ENCODE results near the gene KLHL7.

KLHL7 gene

GRCh38 chr7:23158546-23158945 is 53.0 kb downstream of the KLHL7 start:
- H3K27ac ChIP-seq, result no peak overlapping the region
- TF ChIP-seq, protein P1, sequence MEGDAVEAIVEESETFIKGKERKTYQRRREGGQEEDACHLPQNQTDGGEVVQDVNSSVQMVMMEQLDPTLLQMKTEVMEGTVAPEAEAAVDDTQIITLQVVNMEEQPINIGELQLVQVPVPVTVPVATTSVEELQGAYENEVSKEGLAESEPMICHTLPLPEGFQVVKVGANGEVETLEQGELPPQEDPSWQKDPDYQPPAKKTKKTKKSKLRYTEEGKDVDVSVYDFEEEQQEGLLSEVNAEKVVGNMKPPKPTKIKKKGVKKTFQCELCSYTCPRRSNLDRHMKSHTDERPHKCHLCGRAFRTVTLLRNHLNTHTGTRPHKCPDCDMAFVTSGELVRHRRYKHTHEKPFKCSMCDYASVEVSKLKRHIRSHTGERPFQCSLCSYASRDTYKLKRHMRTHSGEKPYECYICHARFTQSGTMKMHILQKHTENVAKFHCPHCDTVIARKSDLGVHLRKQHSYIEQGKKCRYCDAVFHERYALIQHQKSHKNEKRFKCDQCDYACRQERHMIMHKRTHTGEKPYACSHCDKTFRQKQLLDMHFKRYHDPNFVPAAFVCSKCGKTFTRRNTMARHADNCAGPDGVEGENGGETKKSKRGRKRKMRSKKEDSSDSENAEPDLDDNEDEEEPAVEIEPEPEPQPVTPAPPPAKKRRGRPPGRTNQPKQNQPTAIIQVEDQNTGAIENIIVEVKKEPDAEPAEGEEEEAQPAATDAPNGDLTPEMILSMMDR (conservative IDR thresholded peaks at IDR 0.05), result no peak
- TF ChIP-seq ZFX (IDR thresholded peaks at IDR 0.05), result no peak

GRCh38 chr7:23161482-23161881 is 55.9 kb downstream of the KLHL7 start:
- TF ChIP-seq, protein P1 (conservative IDR thresholded peaks at IDR 0.05), result no peak
- TF ChIP-seq ZFX (IDR thresholded peaks at IDR 0.05), result no peak

GRCh38 chr7:23164846-23165245 is 59.3 kb downstream of the KLHL7 start:
- H3K27ac ChIP-seq, result no peak overlapping the region
- no peak for TF ChIP-seq ZFX (IDR thresholded peaks at IDR 0.05)
- TF ChIP-seq, protein P1 (conservative IDR thresholded peaks at IDR 0.05), result no peak

More at GRCh38 chr7:23161482-23161881, 55.9 kb downstream of the KLHL7 start:
- no peak overlapping the region for H3K27ac ChIP-seq

- H3K27ac ChIP-seq, result no peak overlapping the region
- TF ChIP-seq, protein P1 (conservative IDR thresholded peaks at IDR 0.05), result no peak
- no peak for TF ChIP-seq ZFX (IDR thresholded peaks at IDR 0.05)
Observed at GRCh38 chr7:23165316-23165715, 59.7 kb downstream of the KLHL7 start.

DNA sequence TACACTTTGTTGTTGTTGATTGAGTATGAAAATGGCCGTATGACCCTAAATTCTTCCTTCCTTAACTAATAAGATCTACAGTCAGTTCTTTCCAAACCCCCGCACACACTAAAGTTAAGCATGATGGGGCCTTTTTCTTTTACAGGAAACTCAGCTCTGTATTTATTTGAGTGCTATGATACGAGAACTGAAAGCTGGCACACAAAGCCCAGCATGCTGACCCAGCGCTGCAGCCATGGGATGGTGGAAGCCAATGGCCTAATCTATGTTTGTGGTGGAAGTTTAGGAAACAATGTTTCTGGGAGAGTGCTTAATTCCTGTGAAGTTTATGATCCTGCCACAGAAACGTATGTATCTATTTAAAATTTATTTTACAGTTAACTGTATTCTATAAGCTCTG is 62.1 kb downstream of the KLHL7 start:
- TF ChIP-seq ZFX (IDR thresholded peaks at IDR 0.05), result no peak
- TF ChIP-seq, protein P1 (conservative IDR thresholded peaks at IDR 0.05), result no peak
- no peak overlapping the region for H3K27ac ChIP-seq

GRCh38 chr7:23168111-23168885 is 62.7 kb downstream of the KLHL7 start:
- TF ChIP-seq, protein P1 (conservative IDR thresholded peaks at IDR 0.05), result no peak
- no peak for TF ChIP-seq ZFX (IDR thresholded peaks at IDR 0.05)
- no peak overlapping the region for H3K27ac ChIP-seq

GRCh38 chr7:23175938-23176337 is 70.4 kb downstream of the KLHL7 start:
- no peak overlapping the region for H3K27ac ChIP-seq
- TF ChIP-seq ZFX (IDR thresholded peaks at IDR 0.05), result no peak
- TF ChIP-seq, protein P1 (conservative IDR thresholded peaks at IDR 0.05), result no peak

Data from C4-2B (cell line).